GM06990 (cell line): ENCODE results near the gene AKIP1.

Experiments used
- DNase-seq: peaks from one replicate; pipeline ENCODE4 v3.0.0-alpha.2; 2011; ENCODE audit not compliant: insufficient read length; ENCODE audit errors: extremely low read depth
- H3K27me3 ChIP-seq: replicated peaks from 2 replicates; pipeline ENCODE4 v1.6.0; 2011; ENCODE audit warnings: low read length; ENCODE audit not compliant: control insufficient read depth, insufficient read depth
- H3K36me3 ChIP-seq: 2 replicates; pipeline ENCODE4 v1.5.1; 2011; ENCODE audit warnings: low read length; ENCODE audit not compliant: control insufficient read depth, insufficient read depth
- H3K4me3 ChIP-seq: replicated peaks from 2 replicates; pipeline ENCODE4 v1.5.1; 2011; ENCODE audit warnings: low read depth, mild to moderate bottlenecking, control low read depth, low read length
- TF ChIP-seq, protein P1 (sequence below): IDR thresholded peaks from 2 replicates; pipeline ENCODE4 v1.5.1; 2011; ENCODE audit warnings: low read length, control low read depth, mild to moderate bottlenecking, inconsistent platforms; ENCODE audit not compliant: insufficient read depth, poor library complexity, severe bottlenecking

The AKIP1 gene

DNA sequence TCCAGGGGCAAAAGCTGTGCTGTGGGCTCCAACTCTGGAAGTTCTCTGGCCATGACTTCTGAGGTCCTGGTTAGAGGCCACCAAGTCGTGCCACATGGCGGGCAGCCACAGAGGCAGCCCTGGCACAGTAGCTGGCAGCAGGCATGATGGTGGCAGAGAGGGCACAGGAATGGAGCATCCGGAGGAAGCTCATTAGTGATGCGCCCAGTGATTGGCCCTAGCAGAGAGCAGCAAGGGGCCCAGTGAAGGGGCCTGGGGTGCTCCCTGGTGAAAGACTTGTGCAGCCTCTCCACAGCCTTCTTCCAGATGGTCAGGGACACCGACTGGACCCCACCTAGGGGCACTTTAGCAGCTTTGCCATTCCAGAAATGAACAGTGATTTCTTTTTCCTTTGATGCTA lies 14.7 kb downstream of the AKIP1 start:
- Histone ChIP-seq H3K4me3 (no peak overlapping the region), H3K36me3 (peaks cover 2% of the 10 kb centered on the region; the same call in 1 of the 2 replicates), H3K27me3 (no peaks in the 10 kb centered on the region)
- TF ChIP-seq, protein P1, sequence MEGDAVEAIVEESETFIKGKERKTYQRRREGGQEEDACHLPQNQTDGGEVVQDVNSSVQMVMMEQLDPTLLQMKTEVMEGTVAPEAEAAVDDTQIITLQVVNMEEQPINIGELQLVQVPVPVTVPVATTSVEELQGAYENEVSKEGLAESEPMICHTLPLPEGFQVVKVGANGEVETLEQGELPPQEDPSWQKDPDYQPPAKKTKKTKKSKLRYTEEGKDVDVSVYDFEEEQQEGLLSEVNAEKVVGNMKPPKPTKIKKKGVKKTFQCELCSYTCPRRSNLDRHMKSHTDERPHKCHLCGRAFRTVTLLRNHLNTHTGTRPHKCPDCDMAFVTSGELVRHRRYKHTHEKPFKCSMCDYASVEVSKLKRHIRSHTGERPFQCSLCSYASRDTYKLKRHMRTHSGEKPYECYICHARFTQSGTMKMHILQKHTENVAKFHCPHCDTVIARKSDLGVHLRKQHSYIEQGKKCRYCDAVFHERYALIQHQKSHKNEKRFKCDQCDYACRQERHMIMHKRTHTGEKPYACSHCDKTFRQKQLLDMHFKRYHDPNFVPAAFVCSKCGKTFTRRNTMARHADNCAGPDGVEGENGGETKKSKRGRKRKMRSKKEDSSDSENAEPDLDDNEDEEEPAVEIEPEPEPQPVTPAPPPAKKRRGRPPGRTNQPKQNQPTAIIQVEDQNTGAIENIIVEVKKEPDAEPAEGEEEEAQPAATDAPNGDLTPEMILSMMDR, result no peak
- DNase-seq, result no peak

DNA sequence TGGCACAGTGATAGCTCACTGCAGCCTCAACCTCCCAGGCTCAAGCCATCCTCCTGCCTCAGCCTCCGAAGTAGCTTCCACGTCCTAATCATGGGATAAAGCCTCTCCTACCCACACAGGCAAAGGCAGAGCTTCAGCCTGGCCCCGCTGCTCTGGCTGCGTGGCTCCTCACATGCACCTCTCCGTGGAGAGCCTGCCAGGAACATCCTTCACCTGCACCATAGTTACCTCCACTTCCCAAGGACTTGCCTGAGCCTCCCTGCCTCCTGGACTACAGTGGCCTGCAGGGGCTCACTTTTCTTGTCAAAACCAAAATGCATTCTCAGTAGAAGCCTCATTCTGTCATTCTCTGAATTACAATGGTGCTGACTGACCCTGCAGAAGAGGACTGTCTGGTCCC lies 15.2 kb downstream of the AKIP1 start:
- H3K27me3 ChIP-seq, result no peaks in the 10 kb centered on the region
- TF ChIP-seq, protein P1, result no peak
- no peak overlapping the region for H3K4me3 ChIP-seq
- no peaks in the 10 kb centered on the region for H3K36me3 ChIP-seq
- no peak for DNase-seq

DNA sequence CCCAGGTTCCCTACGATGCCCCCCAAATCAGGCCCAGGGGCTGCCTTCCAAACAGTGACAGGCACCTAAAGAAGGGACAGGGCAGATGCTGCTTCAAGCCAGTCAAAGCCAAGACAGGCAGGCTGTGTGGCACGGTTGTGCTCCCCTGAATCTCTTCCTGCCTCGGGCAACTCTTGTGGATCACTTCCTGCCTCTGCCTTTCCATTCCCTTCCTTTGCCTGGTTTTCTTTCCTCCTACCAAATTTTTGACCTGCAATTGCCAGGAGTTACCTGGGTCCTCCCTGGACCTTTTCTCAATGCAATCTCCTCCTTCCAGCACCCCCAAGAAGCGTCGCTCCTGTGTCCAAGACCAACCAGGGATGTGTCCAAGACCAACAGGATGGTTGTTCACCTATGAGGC lies 16.2 kb downstream of the AKIP1 start:
- Histone ChIP-seq H3K36me3 (no peaks in the 10 kb centered on the region), H3K27me3 (no peaks in the 10 kb centered on the region), H3K4me3 (no peak overlapping the region)
- no peak for DNase-seq
- TF ChIP-seq, protein P1, result no peak

DNA sequence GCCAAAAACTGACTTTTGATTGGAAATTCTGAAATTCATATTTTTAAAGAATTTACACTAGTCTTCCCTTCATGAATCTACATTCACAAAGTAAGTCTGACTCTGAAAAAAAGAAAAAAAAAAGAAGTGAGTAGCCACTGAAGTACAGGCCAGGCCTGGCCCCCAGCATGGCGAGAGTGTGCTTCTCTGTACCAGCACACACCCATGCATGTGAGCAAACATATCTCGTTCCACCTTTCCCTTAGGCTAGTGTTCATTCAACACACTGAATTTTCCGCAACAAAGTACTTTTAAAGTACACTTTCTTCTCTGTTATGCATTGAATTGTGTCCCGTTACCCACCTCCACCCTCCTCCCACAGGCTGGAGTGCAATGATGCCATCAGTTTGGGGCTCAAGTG lies 17.2 kb downstream of the AKIP1 start:
- H3K27me3 ChIP-seq, result no peaks in the 10 kb centered on the region
- H3K36me3 ChIP-seq, result no peaks in the 10 kb centered on the region
- no peak overlapping the region for H3K4me3 ChIP-seq
- no peak for DNase-seq
- TF ChIP-seq, protein P1, result no peak

DNA sequence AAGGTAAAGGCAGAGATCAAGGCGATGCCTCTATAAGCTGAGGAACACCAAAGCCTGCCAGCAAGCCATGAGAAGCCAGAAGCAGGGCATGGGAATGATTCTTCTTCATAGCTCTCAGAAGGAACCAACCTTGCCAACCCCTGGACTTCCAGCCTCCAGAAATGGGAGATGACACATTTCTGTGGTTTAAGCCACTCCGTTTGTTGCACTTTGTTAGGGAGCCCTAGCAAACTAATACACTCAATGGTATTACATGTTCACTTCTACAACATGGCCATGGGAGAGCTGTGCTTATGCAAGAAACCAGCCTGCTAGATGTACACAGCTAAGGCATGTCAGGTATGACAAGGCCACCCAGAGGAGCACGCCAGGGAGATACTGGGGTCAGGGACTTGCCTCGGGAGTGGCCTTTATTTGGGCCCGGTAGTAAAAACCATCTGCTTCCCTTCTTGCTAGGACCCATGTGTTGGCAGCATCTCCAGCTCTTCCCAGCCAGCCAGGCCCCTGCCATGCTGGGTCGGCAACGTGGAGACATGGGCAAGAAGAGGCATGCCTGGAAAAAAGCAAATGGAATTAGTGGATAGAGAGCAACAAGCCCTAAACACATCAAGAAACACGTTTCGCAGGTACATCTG lies 18.1 kb downstream of the AKIP1 start:
- Histone ChIP-seq H3K4me3 (no peak overlapping the region), H3K36me3 (no peaks in the 10 kb centered on the region), H3K27me3 (no peaks in the 10 kb centered on the region)
- TF ChIP-seq, protein P1, result no peak
- no peak for DNase-seq

DNA sequence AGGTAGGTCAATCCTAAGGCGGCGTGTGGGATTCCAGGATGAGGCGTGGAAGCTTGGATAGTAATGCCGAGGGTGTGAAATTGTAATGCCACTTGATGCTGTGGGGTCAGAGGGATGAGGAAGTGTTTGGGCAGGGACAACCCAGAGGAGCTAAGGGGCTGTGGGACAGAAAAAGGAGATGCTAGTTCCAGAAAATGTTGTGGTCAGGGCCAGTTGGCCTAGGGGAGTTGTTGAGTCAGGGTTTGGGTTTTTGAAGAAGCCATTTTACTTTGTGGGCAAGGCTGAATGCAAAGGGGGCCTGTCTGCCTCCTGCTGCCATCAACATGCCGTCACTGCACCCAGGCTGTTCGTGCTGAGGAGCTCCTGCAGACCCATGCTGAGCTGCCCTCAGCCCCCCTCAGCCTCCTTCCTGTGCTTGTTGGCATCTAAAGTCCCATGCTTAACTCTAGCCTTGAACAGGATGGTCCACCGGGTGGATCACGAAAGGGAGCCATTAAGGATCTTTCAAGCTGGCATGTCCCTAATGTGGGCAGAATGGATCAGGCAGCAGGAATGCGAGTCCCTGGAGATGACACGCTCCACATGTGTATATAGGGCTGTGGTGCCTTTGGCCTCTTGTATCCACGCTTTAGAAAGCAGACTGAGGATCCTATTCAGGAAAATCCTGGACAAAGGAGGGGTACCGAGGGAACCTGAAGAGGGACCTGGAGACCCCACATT lies 19.6 kb downstream of the AKIP1 start:
- TF ChIP-seq, protein P1, result no peak
- H3K27me3 ChIP-seq, result no peaks in the 10 kb centered on the region
- DNase-seq, result no peak
- H3K4me3 ChIP-seq, result no peak overlapping the region
- H3K36me3 ChIP-seq, result no peaks in the 10 kb centered on the region
